ELR (cell line): Measurements from ENCODE around the gene IL17RB.

ENCODE experiments used
- DNase-seq: peaks from one replicate; pipeline ENCODE4 v3.0.0-alpha.2; 2015; ENCODE audit warnings: low read depth

Gene IL17RB, protein sequence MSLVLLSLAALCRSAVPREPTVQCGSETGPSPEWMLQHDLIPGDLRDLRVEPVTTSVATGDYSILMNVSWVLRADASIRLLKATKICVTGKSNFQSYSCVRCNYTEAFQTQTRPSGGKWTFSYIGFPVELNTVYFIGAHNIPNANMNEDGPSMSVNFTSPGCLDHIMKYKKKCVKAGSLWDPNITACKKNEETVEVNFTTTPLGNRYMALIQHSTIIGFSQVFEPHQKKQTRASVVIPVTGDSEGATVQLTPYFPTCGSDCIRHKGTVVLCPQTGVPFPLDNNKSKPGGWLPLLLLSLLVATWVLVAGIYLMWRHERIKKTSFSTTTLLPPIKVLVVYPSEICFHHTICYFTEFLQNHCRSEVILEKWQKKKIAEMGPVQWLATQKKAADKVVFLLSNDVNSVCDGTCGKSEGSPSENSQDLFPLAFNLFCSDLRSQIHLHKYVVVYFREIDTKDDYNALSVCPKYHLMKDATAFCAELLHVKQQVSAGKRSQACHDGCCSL

DNA sequence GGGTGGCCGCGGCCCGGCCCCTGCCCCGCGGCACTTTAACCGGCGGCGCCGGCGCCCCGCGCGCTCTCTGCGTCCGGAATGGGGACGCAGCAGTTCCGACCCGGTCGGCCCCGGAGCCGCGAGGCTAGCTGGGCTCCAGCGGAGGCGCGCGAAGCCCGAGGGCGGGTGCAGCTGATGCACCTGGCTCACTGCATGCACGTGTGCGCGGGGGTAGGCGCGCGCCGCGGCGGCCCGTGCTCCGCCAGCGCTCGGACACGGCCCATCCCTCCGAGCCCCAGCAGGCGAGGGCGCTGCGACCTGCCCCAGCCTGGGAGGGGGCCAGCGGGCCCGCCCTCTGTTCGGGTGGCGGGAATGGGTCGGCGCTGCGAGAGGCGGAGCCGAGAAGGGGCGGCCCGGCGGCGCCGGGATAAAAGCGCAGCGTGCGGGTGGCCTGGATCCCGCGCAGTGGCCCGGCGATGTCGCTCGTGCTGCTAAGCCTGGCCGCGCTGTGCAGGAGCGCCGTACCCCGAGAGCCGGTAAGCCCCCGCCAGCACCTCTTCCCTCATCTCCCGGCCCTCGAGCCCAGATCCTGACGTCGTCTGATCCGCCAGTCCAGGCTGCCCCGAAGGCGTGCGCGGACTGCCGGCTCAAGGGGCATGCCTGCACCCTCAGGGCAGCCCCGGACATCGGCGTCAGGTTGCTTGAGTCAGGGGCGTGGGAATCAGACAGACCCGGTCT is at the start of gene IL17RB, which contains the start of gene CHDH:
IL17RB (plus strand) TSS at position 435 of the 717 bp plus-strand sequence; CDS start at position 456, 21 bp downstream.
CHDH (minus strand) TSS at position 286 of the 717 bp plus-strand sequence. CDS start 22,411 bp downstream, outside the sequence.
- DNase-seq: no peak

DNA sequence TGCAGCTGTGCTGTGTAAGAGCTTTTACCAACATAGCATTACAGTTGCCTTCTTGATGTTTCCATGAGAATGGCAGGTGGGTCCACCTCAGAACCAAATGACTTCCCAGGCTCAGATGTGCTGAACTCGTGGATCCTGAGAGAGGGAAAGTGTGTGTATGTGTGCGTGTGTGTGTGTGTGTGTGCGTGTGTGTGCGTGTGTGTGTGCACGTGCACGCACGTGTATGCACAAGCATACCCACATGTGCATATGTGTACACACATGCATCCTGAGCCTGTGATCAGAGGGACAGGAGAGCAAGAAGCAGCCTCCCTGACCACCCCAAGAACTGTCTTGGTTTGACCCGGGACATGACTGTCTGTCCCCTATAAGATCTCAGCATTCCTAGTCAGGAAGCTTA is 48.2 kb upstream of the IL17RB start:
- DNase-seq: no peak

DNA sequence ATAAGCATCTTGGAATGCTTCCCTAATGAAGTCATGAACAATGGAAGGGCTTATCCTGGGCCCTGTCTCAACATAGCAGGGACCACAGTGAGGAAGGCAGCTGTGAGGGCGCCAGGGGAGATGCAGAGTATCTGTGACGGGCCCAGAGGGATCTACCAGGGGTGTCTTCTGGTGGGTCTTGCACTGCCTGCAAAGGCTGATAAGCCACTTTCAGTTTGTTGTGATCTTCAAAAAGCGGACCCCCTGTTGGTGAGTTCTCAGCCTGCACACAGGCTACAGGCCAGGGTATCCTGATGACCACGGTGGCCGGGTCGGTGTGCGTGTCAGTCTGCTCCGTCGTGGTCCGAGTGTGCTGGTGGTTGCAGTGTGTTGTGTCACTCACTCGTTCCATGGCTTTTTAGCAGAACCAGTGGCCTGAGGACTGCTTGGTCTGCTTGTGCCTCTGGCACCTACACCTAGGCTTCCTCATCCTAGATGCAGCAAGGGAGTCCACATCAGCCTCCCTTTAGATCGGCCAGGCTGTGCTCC is 47.0 kb upstream of the IL17RB start:
- no peak for DNase-seq

DNA sequence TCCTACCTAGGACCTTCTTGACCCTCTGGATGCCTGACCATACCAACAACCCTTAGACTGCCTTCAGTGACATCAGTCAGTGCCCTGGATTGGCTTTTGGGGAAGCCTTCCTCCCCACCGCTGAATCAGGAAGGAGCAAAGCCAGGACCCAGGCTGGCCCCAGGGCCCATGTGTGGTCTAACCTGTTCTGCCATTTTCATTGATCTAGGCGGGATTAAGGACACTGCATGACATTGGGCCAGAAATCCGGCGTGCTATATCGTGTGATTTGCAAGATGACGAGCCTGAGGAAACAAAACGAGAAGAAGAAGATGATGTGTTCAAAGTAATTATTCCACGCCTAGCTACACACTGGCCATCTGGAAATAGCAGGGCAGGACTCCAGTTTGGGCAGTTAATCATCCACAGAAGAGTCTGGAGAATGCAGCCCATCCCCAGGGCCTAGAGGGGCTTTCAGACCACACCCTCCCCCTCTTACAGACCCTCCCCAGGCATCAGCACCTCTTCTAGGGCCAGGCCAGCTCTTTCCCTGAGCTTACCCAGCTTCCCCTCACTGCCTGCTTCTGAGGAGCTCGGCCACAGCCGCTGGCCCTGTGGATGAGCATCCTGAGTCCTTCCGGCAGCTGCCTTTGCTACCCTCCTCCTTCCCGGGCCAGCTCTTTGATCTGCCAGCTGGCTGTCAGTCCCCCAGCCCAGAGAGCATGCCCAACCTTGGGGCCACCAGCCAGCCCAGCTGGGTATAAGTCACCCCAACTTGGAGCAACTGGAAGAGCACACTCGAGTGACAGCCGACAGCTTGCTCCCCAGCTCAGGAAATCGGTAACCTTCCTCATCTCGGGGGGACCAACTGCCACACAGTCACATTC is 46.1 kb upstream of the IL17RB start:
- DNase-seq: no peak

DNA sequence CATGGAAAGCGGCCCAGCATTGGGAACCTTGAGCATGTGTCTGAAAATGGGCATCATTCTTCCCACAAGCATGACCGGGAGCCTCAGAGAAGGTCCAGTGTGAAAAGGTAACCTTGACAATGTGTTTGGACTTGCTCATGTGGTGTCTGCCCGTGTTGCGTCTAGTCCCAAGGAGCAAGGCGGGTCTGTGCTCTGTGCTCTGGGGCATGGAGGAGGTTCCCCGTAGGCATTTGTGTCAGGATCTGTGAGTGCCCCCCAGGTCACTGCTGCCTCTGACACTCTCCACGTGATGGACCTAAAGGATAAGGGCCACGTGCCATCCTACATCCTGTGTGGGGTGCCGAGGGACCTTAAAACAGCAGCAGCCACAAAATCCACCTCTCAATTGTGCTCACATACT is 45.0 kb upstream of the IL17RB start:
- no peak for DNase-seq

DNA sequence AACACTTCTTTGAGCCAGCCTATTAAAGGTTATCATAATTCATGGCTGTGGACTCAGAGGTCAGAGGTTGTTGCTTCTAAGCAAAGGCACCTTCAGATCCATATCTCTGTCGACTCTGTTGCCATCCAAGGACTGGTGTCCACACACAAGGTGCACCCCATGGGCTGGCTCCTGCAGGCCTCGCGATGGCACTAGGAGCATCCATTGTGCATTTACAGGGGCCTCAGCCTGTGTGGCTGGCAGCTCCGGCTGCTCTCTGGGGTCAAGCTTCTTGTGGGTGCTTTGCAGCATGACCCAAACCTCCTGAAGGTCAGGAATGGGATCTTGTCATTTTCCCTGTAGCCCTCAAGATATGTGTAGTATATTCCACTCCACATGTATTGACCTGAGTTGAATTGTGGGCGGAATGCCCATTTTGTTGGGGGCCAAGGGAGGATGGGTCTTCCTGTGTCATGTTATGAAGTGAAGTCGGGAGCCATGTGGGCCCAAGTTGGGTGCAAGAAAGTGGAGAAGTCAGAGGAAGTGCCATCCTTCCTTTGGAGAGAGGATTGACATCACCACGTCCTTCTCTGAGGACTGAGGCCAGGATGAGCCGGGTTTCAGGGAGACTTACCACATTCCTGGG is 44.0 kb upstream of the IL17RB start:
- no peak for DNase-seq

DNA sequence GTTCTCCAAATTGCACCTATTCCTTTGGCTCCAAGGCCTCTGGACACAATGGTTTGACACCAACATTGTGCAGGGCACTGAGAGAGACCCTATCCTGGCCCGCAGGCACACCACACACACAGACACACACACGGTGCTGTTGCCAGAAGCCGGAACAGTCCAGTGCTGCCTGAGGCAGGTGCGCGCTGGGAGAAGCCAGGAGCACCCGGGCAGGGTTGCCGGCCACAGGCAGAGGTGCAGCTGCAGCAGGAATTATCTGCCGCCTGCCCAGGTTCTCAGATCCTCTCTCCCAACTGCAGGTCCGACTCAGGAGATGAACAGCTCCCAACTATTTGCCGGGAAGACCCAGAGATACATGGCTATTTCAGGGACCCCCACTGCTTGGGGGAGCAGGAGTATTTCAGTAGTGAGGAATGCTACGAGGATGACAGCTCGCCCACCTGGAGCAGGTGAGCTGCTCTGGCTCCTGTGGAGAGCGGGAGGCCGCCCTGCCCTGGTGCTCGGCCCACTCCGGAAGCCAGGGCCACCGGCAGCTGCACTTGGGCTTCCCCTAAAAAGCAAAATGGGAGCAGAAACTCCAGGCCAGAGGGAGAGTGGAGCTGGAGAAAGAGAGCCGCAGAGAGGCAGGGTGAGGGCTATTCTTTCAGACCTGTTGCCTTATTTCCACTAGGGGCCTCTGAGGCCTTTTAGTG is 43.1 kb upstream of the IL17RB start:
- no peak for DNase-seq

DNA sequence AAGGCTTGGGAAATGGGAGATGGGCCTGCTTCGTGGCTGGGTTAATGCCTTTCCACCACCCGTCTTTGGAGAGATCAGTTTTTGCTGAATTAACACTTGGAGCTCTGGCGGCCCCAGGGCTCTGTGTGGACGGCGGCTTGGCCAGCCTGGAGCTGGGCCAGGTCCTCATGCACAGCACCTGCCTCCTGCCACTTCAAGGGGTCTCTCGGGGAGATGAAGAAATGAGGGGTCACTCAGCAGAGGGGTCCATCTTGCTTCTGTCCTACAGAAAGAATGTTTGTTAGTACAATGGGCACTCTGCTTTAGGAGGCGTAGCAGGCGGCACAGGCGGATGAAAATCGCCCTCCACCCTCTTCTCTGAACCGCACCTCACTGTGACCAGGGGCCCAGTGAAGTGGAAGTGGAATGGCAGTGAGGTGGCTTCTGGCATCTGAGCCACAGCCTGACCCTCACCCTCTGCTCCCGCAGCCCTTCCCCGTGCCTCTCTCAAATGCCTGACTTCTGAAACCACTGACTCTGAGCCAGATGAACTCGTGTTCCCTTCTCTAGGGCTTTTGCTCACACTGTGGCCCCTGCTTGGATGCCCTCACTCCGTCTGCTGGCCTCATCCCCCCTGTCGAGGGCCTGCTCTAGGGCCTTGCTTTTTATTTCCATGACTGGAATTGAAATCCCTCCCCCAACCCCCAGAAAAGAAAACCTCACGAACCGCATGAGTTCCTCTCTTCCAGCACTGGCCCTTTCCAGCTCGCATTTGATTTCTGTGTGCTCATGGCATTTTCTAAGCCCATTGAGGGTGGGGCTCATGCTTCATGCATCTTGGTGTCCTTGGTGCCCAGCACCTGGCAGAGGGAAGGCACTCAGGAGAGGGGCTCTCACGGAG is 42.3 kb upstream of the IL17RB start:
- no peak for DNase-seq

DNA sequence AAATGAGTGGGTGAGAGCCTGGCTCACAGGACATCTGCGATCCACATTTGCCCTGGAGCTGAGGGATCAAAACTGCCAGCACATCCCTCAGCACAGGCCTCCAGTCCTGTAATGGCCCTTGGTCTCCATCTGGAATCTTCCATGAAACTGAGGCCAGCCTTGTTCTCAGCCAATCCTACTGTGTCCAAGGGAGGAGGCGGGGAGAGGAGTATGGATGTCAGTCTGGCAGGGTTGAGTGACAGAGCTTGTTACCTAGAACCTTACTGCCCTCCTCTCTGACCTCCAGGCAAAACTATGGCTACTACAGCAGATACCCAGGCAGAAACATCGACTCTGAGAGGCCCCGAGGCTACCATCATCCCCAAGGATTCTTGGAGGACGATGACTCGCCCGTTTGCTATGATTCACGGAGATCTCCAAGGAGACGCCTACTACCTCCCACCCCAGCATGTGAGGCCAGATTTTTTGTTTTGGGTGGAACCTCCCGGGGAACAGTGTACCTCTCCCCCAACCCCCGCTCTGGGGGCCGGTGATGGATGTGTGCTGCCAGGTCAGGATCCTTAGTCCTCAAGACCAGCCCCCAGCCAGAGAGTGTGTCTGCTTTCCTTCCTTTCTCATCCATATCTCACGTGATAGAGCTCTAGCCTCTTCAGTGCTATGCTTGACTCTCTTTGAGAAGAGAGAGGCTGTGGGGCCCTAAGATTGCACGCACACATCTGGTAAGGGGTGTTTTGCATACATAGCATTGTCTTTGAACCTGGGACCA is 41.5 kb upstream of the IL17RB start:
- DNase-seq: peak; percentile 75

DNA sequence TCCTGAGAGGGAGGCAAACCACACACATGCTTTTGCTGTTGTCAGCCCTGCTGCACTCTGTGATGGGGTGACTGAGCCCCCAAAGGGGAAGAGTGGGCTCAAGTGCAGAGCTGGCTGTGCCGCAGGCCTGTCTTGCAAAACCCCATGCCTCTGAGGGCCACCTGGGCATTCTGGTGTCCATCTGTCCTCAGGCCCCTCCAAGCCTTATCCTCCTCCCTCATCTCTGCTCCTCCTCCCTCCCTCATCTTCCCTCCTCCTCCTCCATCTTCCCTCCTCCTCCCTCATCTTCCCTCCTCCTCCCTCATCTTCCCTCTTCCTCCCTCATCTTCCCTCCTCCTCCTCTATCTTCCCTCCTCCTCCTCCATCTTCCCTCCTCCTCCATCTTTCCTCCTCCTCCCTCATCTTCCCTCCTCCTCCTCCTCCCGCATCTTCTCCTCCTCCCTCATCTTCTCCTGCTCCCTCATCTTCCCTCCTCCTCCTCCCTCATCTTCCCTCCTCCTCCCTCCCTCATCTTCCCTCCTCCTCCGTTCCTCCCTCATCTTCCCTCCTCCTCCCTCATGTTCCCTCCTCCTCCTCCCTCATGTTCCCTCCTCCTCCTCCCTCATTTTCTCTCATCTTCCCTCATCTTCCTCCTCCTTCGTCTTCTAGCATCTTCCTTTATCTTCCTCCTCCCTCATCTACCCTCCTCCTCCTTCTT is 40.8 kb upstream of the IL17RB start:
- no peak for DNase-seq

DNA sequence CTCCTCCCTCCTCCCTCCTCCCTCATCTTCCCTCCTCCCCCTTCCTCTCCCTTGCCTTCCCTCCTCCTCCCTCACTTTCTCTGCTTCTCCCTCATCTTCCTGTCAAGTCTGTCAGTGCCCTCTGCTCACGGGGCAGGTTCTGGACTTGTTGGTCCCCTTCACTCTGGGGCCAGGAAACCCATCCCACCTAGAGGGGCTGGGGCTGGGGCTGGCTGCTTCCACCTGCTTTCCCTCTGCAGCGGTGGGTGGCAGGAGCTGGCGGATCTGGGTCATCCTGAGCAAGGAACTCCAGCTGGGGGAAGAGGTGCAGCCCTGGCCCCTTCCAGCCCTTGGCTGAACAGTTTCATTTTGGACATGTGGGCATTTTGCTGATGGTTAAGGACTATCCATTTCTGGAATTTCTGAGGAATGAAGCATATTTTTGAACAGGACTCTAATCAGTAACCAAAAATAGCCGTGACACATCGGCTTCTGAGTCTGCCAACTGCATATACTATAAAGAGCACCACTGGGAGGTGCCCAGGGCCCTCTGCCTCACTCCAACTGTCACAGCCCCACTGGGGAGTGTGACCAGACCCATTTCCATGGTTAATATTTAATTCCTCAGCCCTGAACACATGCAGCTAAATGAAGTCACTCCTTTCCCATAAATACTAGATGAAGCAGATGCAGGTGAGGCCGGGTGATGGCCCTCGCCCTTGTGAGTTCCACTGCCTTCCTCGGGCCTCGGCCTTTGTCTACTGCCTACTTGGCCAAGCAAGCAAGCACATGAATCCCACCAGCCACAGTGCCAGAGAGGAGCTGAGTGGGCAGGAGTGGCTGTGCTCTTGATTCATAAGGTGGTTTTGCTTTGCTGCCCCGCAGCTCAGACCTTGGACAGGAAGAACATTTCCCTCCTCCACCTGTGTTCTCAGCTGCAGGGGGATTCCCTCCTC is 39.9 kb upstream of the IL17RB start:
- peak; percentile 51 for DNase-seq

DNA sequence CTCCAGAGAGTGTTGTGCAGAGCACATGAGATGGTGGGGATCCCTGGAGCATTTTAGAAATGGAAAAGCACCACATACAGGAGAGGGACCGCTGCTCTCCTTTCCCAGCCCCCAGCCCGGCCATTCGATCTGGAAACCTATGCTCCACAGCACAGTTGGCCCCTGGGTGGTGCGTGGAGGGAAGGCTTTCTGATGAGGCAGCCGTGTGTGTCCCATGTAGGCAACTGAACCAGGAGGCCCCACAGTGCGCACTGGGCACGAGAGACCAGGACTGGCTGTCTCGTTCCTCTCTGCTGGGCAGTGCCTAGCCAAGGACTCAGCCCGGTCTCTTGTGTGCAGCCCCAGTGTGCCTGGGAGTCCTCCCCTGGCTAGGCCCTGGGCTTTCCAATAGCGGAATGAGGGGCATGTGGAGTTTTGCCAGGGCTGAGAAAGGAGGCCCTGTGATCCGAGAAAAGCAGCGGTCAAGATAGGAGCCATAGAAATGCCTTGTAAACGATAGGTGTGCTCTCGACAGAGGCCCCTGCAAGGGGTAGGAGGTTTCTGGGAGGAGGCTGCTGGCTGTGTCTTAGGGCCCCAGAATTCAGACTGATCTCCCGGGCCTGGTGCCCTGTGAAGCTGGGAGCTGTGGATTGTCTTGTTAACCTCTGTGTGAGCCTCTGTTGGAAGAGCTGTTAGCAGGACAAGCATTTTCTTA is 39.1 kb upstream of the IL17RB start:
- no peak for DNase-seq

DNA sequence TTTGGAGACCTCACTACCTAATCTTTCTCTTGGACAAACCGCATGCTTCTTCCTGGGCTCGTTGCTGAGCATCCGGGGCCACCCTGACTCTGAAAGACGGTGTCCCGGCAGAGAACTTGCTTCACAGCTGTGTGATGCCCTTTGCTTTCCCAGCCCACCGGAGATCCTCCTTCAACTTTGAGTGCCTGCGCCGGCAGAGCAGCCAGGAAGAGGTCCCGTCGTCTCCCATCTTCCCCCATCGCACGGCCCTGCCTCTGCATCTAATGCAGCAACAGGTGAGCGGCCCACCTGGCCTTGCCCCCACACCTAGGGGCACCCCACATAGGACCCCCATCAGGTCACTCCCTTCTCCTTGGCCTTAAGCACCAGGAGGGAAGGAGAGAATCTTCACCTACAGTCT is 37.9 kb upstream of the IL17RB start:
- DNase-seq: no peak

DNA sequence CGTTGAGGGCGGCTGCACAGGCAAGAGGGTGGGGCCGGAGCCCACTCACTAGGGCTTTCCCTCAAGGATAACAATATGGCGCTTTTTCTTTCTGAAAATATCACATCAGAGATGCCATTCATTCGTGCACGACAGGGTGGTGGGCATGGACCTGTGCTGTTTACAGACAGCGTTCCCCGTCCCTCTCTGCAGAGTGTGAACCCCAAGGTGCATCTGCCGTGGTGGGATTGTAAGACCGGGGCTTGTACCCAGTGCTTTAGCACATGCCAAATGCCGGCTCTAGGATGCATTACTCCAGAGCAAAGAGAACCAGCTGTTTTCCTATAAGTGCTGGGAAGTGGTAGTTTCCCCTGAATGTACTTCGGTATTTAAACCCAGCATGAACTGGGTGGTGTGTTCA is 37.1 kb upstream of the IL17RB start:
- DNase-seq: no peak

DNA sequence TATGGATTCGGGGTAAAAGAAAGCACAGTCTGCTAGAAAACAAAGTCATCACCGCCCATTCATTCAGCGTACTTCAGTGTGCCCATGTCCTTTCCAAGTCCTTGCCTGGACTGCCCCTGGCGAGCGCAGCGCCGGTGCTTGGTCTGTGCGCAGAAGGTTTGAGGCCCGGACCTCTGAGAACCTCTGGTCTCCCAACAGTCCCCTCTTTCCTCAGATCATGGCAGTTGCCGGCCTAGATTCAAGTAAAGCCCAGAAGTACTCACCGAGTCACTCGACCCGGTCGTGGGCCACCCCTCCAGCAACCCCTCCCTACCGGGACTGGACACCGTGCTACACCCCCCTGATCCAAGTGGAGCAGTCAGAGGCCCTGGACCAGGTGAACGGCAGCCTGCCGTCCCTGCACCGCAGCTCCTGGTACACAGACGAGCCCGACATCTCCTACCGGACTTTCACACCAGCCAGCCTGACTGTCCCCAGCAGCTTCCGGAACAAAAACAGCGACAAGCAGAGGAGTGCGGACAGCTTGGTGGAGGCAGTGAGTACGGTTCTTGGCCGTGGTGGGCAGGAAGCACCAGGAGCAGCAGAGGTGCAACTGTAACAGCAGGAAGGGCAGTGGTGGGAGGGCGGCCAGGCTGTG is 36.5 kb upstream of the IL17RB start:
- DNase-seq: no peak
